ENCODE results near the gene ANKRD37. TPM values are rescaled to one million over a fixed set of nuclear protein-coding genes. Genes with fewer than 3 reads are reported as not detected.

The ANKRD37 gene
- total RNA-seq, 1 experiment from 2014 or later: 3.7 TPM

DNA sequence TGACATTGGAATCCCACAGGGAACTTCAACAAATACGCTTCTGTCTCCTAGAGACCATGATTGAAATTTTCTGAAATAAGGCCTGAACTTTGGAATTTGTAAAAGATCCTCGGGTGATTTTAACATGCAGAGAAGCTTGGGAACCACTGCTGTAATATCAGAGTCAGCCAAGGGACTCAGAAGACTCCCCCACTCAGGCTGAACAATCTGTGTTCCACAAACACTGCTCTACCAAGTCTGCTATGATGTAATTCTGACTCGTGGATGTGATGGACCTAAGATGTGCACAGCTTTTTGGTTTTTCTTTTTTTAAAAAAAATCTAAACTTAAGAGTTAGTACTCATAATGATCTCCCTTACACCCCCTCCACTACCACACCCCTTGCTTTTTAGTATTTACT lies 26.9 kb upstream of the ANKRD37 start:
- peaks cover 7 to 10% of the 10 kb centered on the region in 2 experiments; a peak in 3 of 4 replicates for H3K4me1 Mint-ChIP-seq
- WGBS (ENCODE audit: extremely low coverage, insufficient read length, low lambda C conversion rate): no CpG with 5 or more reads among the region's 3 CpGs

More for the DNA sequence above, 26.9 kb upstream of the ANKRD37 start:
- Histone ChIP-seq H3K56ac (ENCODE audit: insufficient read length, low read depth, low read length) (no peak overlapping the region), H2BK20ac (ENCODE audit: low read depth, low read length, poor library complexity, severe bottlenecking) (no peak overlapping the region), H3K79me2 (ENCODE audit: insufficient read depth, low read length) (no peaks in the 10 kb centered on the region), H2BK12ac (ENCODE audit: insufficient read length, low read depth, low read length) (no peak overlapping the region), H2BK15ac (ENCODE audit: low read depth, low read length) (no peak overlapping the region), H3K23ac (ENCODE audit: insufficient read length, low read depth, low read length) (no peak overlapping the region), H4K20me1 (ENCODE audit: control insufficient read depth, insufficient read depth, insufficient read length) (no peaks in the 10 kb centered on the region), H3K14ac (ENCODE audit: insufficient read depth, low read length) (no peak overlapping the region), H3K4me1 (ENCODE audit: insufficient read depth, low read length) (no peaks in the 10 kb centered on the region; the same call in 1 of the 2 replicates), H2BK120ac (ENCODE audit: low read depth, low read length, poor library complexity, severe bottlenecking) (no peak overlapping the region), H2AFZ (ENCODE audit: low read length) (no peak overlapping the region), H3K27me3 (ENCODE audit: insufficient read depth, low read length) (no peaks in the 10 kb centered on the region), H3K79me1 (ENCODE audit: insufficient read depth, low read depth, low read length, poor library complexity, severe bottlenecking) (no peaks in the 10 kb centered on the region), H3K4me2 (ENCODE audit: insufficient read depth, insufficient read length, low read length) (no peak overlapping the region), H4K91ac (ENCODE audit: insufficient read length, low read depth, low read length) (no peak overlapping the region), H2AK5ac (ENCODE audit: insufficient read length, low read length) (no peak overlapping the region), H3T11ph (ENCODE audit: low read length) (no peak overlapping the region), H3K4ac (ENCODE audit: low read depth, low read length) (no peak overlapping the region), H3K23me2 (ENCODE audit: insufficient read length, low read depth, low read length, poor library complexity, severe bottlenecking) (no peaks in the 10 kb centered on the region), H4K5ac (ENCODE audit: insufficient read length, low read depth, low read length) (no peak overlapping the region), H3K18ac (ENCODE audit: insufficient read length, low read depth, low read length) (no peak overlapping the region), H2BK5ac (ENCODE audit: insufficient read length, low read length) (no peak overlapping the region), H4K8ac (replicated peaks; ENCODE audit: insufficient read length, low read depth, low read length) (no peak overlapping the region), H3K27ac (ENCODE audit: insufficient read length, low read depth, low read length) (no peak overlapping the region), H3K9ac (ENCODE audit: extremely low read depth, insufficient read length, low read length) (no peak overlapping the region), H3K9me3 (ENCODE audit: control insufficient read depth, low read depth, low read length) (no peaks in the 10 kb centered on the region)
- TF ChIP-seq, protein P1, sequence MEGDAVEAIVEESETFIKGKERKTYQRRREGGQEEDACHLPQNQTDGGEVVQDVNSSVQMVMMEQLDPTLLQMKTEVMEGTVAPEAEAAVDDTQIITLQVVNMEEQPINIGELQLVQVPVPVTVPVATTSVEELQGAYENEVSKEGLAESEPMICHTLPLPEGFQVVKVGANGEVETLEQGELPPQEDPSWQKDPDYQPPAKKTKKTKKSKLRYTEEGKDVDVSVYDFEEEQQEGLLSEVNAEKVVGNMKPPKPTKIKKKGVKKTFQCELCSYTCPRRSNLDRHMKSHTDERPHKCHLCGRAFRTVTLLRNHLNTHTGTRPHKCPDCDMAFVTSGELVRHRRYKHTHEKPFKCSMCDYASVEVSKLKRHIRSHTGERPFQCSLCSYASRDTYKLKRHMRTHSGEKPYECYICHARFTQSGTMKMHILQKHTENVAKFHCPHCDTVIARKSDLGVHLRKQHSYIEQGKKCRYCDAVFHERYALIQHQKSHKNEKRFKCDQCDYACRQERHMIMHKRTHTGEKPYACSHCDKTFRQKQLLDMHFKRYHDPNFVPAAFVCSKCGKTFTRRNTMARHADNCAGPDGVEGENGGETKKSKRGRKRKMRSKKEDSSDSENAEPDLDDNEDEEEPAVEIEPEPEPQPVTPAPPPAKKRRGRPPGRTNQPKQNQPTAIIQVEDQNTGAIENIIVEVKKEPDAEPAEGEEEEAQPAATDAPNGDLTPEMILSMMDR (conservative IDR thresholded peaks at IDR 0.05): no peak
- H3K9me3 Mint-ChIP-seq: no peaks in the 10 kb centered on the region
- H3K27ac Mint-ChIP-seq: peak overlapping the region in 2 of 3 experiments; percentile 72 to 90; a peak in 4 of 7 replicates
- no peaks in the 10 kb centered on the region for H3K27me3 Mint-ChIP-seq (ENCODE audit: low read depth)
- H3K36me3 Mint-ChIP-seq (ENCODE audit: insufficient read depth in 1 of 3, low read depth in 3 of 3): peaks cover 1 to 13% (median 10%) of the 10 kb centered on the region in 3 experiments; a peak in 4 of 7 replicates
- DNase-seq: no peak
- no peak overlapping the region for H3K4me3 Mint-ChIP-seq

Measured in H9 (cell line).